ENCODE results near the gene TTLL13.

TTLL13 gene

GRCh38 chr15:90249203-90249863, at the start of gene TTLL13:
TTLL13 (plus strand) TSS chr15:90249556; CDS start chr15:90250631, 1,075 bp downstream.
- DNase-seq, result no peak

GRCh38 chr15:90200534-90201129, 48.7 kb upstream of the TTLL13 start:
- no peak for DNase-seq

GRCh38 chr15:90201130-90201943, 48.0 kb upstream of the TTLL13 start, which contains the start of gene SEMA4B:
SEMA4B (plus strand) TSS chr15:90201330; CDS start chr15:90201579, 249 bp downstream.
- DNase-seq, result peak; percentile 19

GRCh38 chr15:90201944-90202375, 47.4 kb upstream of the TTLL13 start:
- no peak for DNase-seq

- DNase-seq, result no peak
Measured at GRCh38 chr15:90202929-90203328, 46.4 kb upstream of the TTLL13 start.

- no peak for DNase-seq
Measured at GRCh38 chr15:90203473-90203872, 45.9 kb upstream of the TTLL13 start.

- DNase-seq, result no peak
Measured at GRCh38 chr15:90203922-90204321, 45.4 kb upstream of the TTLL13 start.

- no peak for DNase-seq
Measured at GRCh38 chr15:90205050-90205848, 44.1 kb upstream of the TTLL13 start.

GRCh38 chr15:90205886-90206285, 43.5 kb upstream of the TTLL13 start:
- no peak for DNase-seq

- no peak for DNase-seq
Measured at GRCh38 chr15:90207252-90207651, 42.1 kb upstream of the TTLL13 start.

GRCh38 chr15:90208356-90208755, 41.0 kb upstream of the TTLL13 start:
- DNase-seq, result no peak

- no peak for DNase-seq
Measured at GRCh38 chr15:90209591-90209990, 39.8 kb upstream of the TTLL13 start.

GRCh38 chr15:90210593-90210992, 38.8 kb upstream of the TTLL13 start:
- no peak for DNase-seq

- DNase-seq, result no peak
Measured at GRCh38 chr15:90211009-90211408, 38.3 kb upstream of the TTLL13 start.

- no peak for DNase-seq
Measured at GRCh38 chr15:90211440-90212143, 37.8 kb upstream of the TTLL13 start.

GRCh38 chr15:90212221-90213098, 36.9 kb upstream of the TTLL13 start:
- DNase-seq, result no peak

GRCh38 chr15:90213122-90213817, 36.1 kb upstream of the TTLL13 start:
- DNase-seq, result no peak

GRCh38 chr15:90213818-90214204, 35.5 kb upstream of the TTLL13 start:
- DNase-seq, result no peak

GRCh38 chr15:90214553-90215196, 34.7 kb upstream of the TTLL13 start:
- no peak for DNase-seq
